Pancreas (tissue), 10 donors: ENCODE measurements around the gene GSE1. TPM values are rescaled to one million over a fixed set of nuclear protein-coding genes. Genes with fewer than 3 reads are reported as not detected.

Source experiments
- ATAC-seq, 4 donors: fragments of 200-7000 bp; cut with Tn5 transposase; one replicate each; pipeline versions ENCODE4 v1.8.0 to v1.9.1; 2020; ENCODE audit warnings: mild to moderate bottlenecking in 4 of 4, moderate library complexity in 4 of 4
- DNase-seq, 6 donors: peaks; one replicate each; pipeline ENCODE4 v3.0.0-alpha.2; 2020
- FAIRE-seq: peaks from 2 replicates; lab custom pipeline; 2012; peaks lifted over from hg19 to GRCh38; lab: Jason Lieb, UNC
- H3K27ac ChIP-seq, 4 donors: fragments of 200-600 bp; sonication (generic); 1 replicate in 3 of 4; 2 replicates in 1 of 4; pipeline versions ENCODE4 v1.5.0 to v1.8.0; 2020
- H3K27me3 ChIP-seq, 4 donors: fragments of 200-600 bp; one replicate each; pipeline ENCODE4 v1.8.0; 2021
- H3K36me3 ChIP-seq, 3 donors: fragments of 200-600 bp; sonication (generic) in 1 of 3; one replicate each; pipeline versions ENCODE4 v1.5.0 to v1.8.0; 2020 to 2021
- H3K4me1 ChIP-seq, 3 donors: fragments of 200-600 bp; one replicate each; pipeline ENCODE4 v1.8.0; 2021
- H3K4me3 ChIP-seq, 4 donors: fragments of 200-600 bp; sonication (generic) in 2 of 4; one replicate each; pipeline versions ENCODE4 v1.5.0 to v1.8.0; 2020 to 2021
- H3K9me3 ChIP-seq, 4 donors: fragments of 200-600 bp; one replicate each; pipeline ENCODE4 v1.8.0; 2021
- WGBS, 2 donors: extraction: QIAGEN DNeasy Blood & Tissue Kit; methylation state at CpG; one replicate each; pipeline ENCODE4 v1.1.7; 2013; 5-methylcytosine and 5-hydroxymethylcytosine counted together
- intact Hi-C, 3 donors: fragments of 100-400 bp; cut with DNase I; formaldehyde crosslinking; loops; one replicate each; pipeline versions ENCODE4 v1.11.1 to v1.14.2; 2022
- polyA plus RNA-seq, 2 donors: library from polyadenylated mRNA; stranded (reverse); fragments of 200-250 nt; gene quantifications; one replicate each; pipeline ENCODE4 v1.2.3, GENCODE V29; 2013
- total RNA-seq, 6 donors: library from RNA; stranded (reverse); fragmentation: NEBNext Ultra II Directional in 4 of 6; extraction: Animal tissue kit (Norgen Biotek cat#: 25700) in 4 of 6; gene quantifications; one replicate each; pipeline versions ENCODE4 v1.2.1 to v1.2.4, GENCODE V29; 2021 to 2023
- TF ChIP-seq, protein P1 (sequence below), 4 donors: fragments of 200-600 bp; sonication (generic) in 3 of 4; IDR thresholded peaks; one replicate each; pipeline versions ENCODE4 v1.5.0 to v1.8.0; 2021; ENCODE audit warnings: antibody characterized with exemption in 4 of 4
- donor health status: healthy with polysubstance abuse.
- donor health status: DM: no; HTN: no; CAD: no; lungs with moderate emphysema.
- donor health status: DM: no; HTN: no; CAD: no.
- donor health status: control.
- donor health status: control.
- donor health status: Bipolar disorder and iron deficiency.
- donor health status: DM: yes; HTN: yes; CAD: no.
- donor health status: DM: no; HTN: no; CAD: no.
- donor health status: DM: no; HTN: no; CAD: no.
- donor health status: DM: yes; HTN: yes; CAD: no.

GSE1 gene
- total and polyA plus RNA-seq, 8 donors = 32.0 to 61.5 (median 41.9) TPM

DNA sequence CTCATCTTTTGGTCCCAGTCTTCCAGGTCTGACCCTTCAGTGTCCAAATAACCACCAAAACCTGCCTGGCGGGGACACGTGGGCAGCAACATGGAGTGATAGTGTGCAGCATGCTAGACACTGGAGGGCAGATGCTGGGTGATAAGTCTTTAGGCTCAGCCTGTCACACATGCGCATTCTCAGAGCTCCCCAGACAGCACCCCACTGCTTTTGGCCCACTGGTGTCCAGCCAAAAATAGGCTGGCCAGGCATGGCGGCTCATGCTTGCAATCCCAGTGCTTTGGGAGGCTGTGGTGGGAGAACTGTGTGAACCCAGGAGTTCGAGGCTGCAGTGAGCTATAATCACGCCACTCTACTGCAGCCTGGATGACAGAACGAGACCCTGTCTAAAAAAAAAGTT lies 63.3 kb downstream of the GSE1 start:
- peaks cover 14 to 24% (median 21%) of the 10 kb centered on the region in 3 donors for H3K4me1 ChIP-seq
- intact Hi-C loops = no loop called here
- no peak for FAIRE-seq
- DNase-seq = peak in 2 of 6 donors; percentile 14 to 34
- WGBS, 2 donors = 92 to 97% methylated on average over 7 of the region's 7 CpGs
- H3K27ac ChIP-seq = no peak overlapping the region
- H3K9me3 ChIP-seq = no peaks in the 10 kb centered on the region
- H3K27me3 ChIP-seq = no peaks in the 10 kb centered on the region
- peaks cover 0 to 27% (median 5%) of the 10 kb centered on the region in 3 donors for H3K36me3 ChIP-seq
- TF ChIP-seq, protein P1, sequence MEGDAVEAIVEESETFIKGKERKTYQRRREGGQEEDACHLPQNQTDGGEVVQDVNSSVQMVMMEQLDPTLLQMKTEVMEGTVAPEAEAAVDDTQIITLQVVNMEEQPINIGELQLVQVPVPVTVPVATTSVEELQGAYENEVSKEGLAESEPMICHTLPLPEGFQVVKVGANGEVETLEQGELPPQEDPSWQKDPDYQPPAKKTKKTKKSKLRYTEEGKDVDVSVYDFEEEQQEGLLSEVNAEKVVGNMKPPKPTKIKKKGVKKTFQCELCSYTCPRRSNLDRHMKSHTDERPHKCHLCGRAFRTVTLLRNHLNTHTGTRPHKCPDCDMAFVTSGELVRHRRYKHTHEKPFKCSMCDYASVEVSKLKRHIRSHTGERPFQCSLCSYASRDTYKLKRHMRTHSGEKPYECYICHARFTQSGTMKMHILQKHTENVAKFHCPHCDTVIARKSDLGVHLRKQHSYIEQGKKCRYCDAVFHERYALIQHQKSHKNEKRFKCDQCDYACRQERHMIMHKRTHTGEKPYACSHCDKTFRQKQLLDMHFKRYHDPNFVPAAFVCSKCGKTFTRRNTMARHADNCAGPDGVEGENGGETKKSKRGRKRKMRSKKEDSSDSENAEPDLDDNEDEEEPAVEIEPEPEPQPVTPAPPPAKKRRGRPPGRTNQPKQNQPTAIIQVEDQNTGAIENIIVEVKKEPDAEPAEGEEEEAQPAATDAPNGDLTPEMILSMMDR (IDR thresholded peaks at IDR 0.05) = no peak
- no peak overlapping the region for H3K4me3 ChIP-seq
- ATAC-seq = no peak

DNA sequence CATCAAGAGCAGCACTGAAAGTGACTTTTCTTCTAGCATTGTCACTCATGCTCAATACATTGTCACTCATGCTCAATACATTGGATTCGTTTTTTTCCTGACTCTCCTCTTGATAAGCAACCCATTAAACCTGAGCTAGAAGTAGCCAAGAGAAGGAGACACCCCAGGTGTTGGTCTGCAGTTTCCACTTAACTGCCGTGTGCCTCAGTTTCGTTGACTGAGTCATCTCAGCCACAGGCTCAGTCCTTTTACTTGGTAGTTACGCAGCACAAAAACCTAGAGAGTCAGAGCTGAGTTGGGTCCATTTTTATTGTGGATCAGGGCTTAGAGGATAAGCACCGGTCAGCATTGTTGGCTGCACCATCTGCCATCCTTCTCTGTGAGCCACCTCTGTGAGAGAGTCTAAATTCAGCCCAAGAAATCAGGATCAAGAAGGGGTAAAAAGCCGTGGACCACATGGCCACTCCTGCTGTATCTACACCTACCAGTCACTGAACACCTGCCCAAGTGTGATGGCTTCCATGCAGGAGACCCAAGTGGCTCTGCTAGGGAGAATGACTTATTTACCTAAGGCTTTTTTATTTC lies 64.4 kb downstream of the GSE1 start:
- intact Hi-C loops = no loop called here
- Histone ChIP-seq H3K27me3 (no peaks in the 10 kb centered on the region), H3K9me3 (no peaks in the 10 kb centered on the region), H3K27ac (no peak overlapping the region), H3K36me3 (peaks cover 0 to 17% (median 0%) of the 10 kb centered on the region in 3 donors), H3K4me1 (peaks cover 14 to 24% (median 21%) of the 10 kb centered on the region in 3 donors), H3K4me3 (no peak overlapping the region)
- FAIRE-seq = no peak
- no peak for ATAC-seq
- TF ChIP-seq, protein P1 (IDR thresholded peaks at IDR 0.05) = no peak
- peak in 1 of 6 donors; percentile 1 for DNase-seq
- 78 to 79% methylated on average over 6 of the region's 6 CpGs for WGBS, 2 donors

DNA sequence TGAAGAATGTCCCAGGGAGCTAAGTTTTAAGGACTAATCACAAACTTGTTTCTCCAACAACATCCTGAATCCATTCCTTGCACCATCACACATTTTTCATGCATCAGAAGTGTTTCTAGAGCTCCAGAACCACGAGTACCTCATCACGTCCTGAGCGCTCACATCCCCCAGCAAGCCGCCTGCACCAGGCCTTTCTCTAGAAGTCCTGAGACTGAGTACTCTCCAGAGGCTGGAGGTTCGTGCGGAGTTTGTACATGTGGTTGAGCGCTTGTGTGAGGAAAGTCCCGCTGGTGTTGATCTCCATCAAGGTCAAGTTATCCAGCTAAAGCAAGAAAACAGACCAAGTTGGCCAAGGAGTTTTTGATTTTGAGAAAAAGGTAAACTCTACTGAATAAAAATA lies 64.9 kb downstream of the GSE1 start:
- H3K27me3 ChIP-seq = no peaks in the 10 kb centered on the region
- no peak overlapping the region for H3K4me3 ChIP-seq
- peaks cover 0 to 12% (median 0%) of the 10 kb centered on the region in 3 donors for H3K36me3 ChIP-seq
- 70 to 72% methylated on average over 8 of the region's 8 CpGs for WGBS, 2 donors
- FAIRE-seq = no peak
- DNase-seq = peak in 1 of 6 donors; percentile 25
- intact Hi-C loops = no loop called here
- peaks cover 14 to 22% (median 21%) of the 10 kb centered on the region in 3 donors for H3K4me1 ChIP-seq
- no peak overlapping the region for H3K27ac ChIP-seq
- ATAC-seq = peak in 1 of 4 donors; percentile 4
- TF ChIP-seq, protein P1 (IDR thresholded peaks at IDR 0.05) = no peak
- H3K9me3 ChIP-seq = no peaks in the 10 kb centered on the region

DNA sequence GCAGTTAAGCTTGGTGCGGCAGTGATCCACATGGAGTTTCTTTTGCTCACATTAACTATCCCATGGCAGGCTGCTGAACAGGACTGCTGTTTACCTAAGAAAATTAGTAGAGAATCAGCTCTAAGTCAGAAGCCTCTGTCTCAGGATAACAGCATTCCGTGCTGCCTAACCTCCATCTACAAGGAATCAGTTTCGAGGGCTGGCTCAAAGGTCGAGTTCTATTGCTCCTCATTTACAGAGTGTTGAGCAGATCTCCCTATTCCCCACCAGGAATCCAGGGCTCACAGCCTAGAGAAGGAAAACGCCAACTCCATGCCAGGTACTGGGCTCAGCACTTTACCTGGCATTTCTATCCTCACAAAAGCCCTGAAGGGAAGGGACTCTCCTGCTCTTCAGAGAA lies 65.7 kb downstream of the GSE1 start:
- H3K27ac ChIP-seq = no peak overlapping the region
- intact Hi-C loops = no loop called here
- H3K4me3 ChIP-seq = no peak overlapping the region
- no peak for FAIRE-seq
- WGBS, 2 donors = 72 to 83% methylated on average over 5 of the region's 5 CpGs
- no peak for DNase-seq
- TF ChIP-seq, protein P1 (IDR thresholded peaks at IDR 0.05) = no peak
- H3K36me3 ChIP-seq = peaks cover 0 to 8% (median 0%) of the 10 kb centered on the region in 3 donors
- H3K27me3 ChIP-seq = no peaks in the 10 kb centered on the region
- H3K9me3 ChIP-seq = no peaks in the 10 kb centered on the region
- ATAC-seq = no peak
- peaks cover 9 to 14% (median 12%) of the 10 kb centered on the region in 3 donors for H3K4me1 ChIP-seq

DNA sequence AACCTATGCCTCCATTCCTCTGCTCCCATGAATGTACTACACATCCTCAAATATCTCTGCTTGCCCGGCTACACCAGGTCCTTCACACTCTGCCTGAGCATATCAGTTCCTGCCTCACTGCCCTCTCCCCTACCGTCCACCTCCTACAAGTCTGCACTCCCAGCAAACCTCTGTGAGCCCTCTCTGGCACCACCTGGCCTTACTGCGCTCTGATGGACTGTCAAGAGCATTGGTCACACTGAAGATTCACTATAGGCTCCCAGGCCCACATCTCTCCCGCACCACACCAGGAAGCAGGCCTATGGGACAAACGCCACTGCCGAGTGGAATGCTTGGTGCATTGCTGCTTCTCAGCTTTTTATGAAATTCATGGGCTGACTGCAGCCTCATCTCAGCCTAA lies 66.7 kb downstream of the GSE1 start:
- H3K4me1 ChIP-seq = peaks cover 0 to 7% (median 2%) of the 10 kb centered on the region in 3 donors
- H3K4me3 ChIP-seq = no peak overlapping the region
- WGBS, 2 donors = 82 to 85% methylated on average over 6 of the region's 6 CpGs
- H3K9me3 ChIP-seq = no peaks in the 10 kb centered on the region
- intact Hi-C loops = no loop called here
- ATAC-seq (peak in 1 of 4 donors; percentile 3), DNase-seq (peak in 1 of 6 donors; percentile 34), FAIRE-seq (no peak)
- H3K27ac ChIP-seq = no peak overlapping the region
- H3K27me3 ChIP-seq = no peaks in the 10 kb centered on the region
- H3K36me3 ChIP-seq = peaks cover 0 to 8% (median 0%) of the 10 kb centered on the region in 3 donors
- TF ChIP-seq, protein P1 (IDR thresholded peaks at IDR 0.05) = no peak
